Measurements from ENCODE around the gene DNAJC21.

DNA sequence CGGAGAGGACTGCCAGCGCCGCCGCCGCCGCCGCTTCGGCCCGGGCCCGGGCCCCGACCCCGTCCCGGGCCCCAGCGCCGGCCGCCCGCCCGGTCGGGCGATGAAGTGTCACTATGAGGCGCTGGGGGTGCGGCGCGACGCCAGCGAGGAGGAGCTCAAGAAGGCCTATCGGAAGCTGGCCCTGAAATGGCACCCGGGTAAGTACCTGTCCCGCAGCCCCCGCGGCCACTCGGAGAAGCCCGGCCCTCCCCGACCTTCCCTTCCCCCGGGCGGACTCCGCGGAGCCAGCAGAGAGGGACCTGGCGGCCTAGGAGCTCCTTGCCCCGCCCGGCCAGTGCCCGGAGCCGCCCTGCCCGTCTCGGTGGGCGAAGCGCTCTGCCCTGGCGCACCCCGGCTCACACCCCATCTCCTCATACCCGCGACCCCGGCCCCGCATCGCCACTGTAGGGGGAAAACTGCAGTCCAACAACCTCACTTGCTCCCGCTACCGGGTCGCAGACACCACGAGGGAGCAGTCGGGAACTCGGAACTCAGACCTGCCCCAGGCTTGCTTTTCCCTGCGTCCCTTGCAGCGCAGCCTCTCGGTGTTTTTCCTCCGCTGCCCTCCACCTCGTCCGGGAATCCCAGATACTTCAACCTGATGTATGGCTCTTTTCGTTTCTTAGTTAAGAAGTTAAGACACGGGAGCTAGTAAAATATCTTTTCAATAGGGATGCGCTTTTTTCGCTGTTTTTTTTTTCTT is 532 bp downstream of the DNAJC21 start:
- TF ChIP-seq, protein P1, sequence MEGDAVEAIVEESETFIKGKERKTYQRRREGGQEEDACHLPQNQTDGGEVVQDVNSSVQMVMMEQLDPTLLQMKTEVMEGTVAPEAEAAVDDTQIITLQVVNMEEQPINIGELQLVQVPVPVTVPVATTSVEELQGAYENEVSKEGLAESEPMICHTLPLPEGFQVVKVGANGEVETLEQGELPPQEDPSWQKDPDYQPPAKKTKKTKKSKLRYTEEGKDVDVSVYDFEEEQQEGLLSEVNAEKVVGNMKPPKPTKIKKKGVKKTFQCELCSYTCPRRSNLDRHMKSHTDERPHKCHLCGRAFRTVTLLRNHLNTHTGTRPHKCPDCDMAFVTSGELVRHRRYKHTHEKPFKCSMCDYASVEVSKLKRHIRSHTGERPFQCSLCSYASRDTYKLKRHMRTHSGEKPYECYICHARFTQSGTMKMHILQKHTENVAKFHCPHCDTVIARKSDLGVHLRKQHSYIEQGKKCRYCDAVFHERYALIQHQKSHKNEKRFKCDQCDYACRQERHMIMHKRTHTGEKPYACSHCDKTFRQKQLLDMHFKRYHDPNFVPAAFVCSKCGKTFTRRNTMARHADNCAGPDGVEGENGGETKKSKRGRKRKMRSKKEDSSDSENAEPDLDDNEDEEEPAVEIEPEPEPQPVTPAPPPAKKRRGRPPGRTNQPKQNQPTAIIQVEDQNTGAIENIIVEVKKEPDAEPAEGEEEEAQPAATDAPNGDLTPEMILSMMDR (conservative IDR thresholded peaks at IDR 0.05; ENCODE audit: low read depth, low read length), result no peak
- no peak for TF ChIP-seq EZH2 (IDR thresholded peaks at IDR 0.05; ENCODE audit: low read length, unreplicated experiment)
- no peak for TF ChIP-seq EZH2phosphoT487 (IDR thresholded peaks at IDR 0.05; ENCODE audit: borderline replicate concordance, low read length)
